Measurements from ENCODE around the gene CLASP1.

DNA sequence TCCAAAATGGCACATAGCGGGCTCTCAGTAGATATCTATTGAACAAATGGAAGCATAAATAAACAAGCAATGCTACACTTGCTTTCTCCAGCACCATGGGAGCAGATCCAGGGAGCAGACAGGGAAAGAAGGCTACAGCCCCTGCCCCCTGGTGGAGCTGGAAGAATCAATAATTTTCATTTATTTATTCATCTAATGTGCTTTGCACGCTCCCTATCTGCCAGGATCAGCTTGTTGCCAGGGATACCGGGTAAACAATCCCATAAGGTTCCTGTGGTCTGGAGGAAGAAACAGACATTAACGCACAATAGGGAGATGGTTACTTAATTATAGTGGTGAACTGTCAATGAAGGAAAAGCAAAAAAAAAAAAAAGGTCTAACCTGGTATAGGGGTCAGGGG lies 40.1 kb upstream of the CLASP1 start:
- TF ChIP-seq, protein P1, sequence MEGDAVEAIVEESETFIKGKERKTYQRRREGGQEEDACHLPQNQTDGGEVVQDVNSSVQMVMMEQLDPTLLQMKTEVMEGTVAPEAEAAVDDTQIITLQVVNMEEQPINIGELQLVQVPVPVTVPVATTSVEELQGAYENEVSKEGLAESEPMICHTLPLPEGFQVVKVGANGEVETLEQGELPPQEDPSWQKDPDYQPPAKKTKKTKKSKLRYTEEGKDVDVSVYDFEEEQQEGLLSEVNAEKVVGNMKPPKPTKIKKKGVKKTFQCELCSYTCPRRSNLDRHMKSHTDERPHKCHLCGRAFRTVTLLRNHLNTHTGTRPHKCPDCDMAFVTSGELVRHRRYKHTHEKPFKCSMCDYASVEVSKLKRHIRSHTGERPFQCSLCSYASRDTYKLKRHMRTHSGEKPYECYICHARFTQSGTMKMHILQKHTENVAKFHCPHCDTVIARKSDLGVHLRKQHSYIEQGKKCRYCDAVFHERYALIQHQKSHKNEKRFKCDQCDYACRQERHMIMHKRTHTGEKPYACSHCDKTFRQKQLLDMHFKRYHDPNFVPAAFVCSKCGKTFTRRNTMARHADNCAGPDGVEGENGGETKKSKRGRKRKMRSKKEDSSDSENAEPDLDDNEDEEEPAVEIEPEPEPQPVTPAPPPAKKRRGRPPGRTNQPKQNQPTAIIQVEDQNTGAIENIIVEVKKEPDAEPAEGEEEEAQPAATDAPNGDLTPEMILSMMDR (IDR thresholded peaks at IDR 0.05; ENCODE audit: poor library complexity), result peak; percentile 20
- no peak for TF ChIP-seq EZH2 (IDR thresholded peaks at IDR 0.05; ENCODE audit: borderline replicate concordance)

All from hepatocyte (in vitro differentiated cells).